ENCODE results near the gene TMEM218. TPM values are rescaled to one million over a fixed set of nuclear protein-coding genes. Genes with fewer than 3 reads are reported as not detected.
A peak's percentile ranks its signal among the peaks of the same experiment; 100 is the strongest.

Gene TMEM218
- total and polyA plus RNA-seq, 4 experiments from 2014 or later = 15.1 to 48.1 (median 21.1) TPM

GRCh38 chr11:125129316-125129993 lies 18.0 kb upstream of the TMEM218 start:
- H3K27ac Mint-ChIP-seq = no peak overlapping the region

GRCh38 chr11:125128450-125128849 lies 17.0 kb upstream of the TMEM218 start:
- DNase-seq = no peak
- no peaks in the 10 kb centered on the region for H3K36me3 ChIP-seq (ENCODE audit: insufficient read depth, low read length)
- Mint-ChIP-seq H3K27me3 (peaks cover 27 to 32% of the 10 kb centered on the region in 2 donors), H3K36me3 (no peaks in the 10 kb centered on the region), H3K4me3 (no peak overlapping the region), H3K4me1 (peaks cover 0 to 7% (median 0%) of the 10 kb centered on the region in 4 donors), H3K9me3 (peaks cover 0 to 4% (median 0%) of the 10 kb centered on the region in 8 donors), H3K27ac (no peak overlapping the region)
- no peak overlapping the region for H3K27ac ChIP-seq (ENCODE audit: low read depth, low read length)
- intact Hi-C loops (cut with micrococcal nuclease) = no loop called here
- peaks cover 9% of the 10 kb centered on the region for H3K27me3 ChIP-seq (ENCODE audit: insufficient read depth, low read length)
- no peak overlapping the region for H3K4me3 ChIP-seq (ENCODE audit: low read length in 2 of 2)
- ChIA-PET CTCF (ENCODE audit: partially characterized antibody) (interaction anchor here (7.2 kb wide), 1 partner anchor 13 kb away, joined by 62 read pairs; no protein-coding TSS in a partner anchor), POLR2A (ENCODE audit: partially characterized antibody) (no interaction called here)
- no peaks in the 10 kb centered on the region for H3K9me3 ChIP-seq (ENCODE audit: control insufficient read depth in 1 of 2, low read length in 2 of 2)
- no peaks in the 10 kb centered on the region for H3K4me1 ChIP-seq (ENCODE audit: insufficient read depth, low read length)

More at GRCh38 chr11:125129316-125129993, 18.0 kb upstream of the TMEM218 start:
- ChIA-PET POLR2A (ENCODE audit: partially characterized antibody) (no interaction called here), CTCF (ENCODE audit: partially characterized antibody) (interaction anchor here (7.2 kb wide), 1 partner anchor 12 kb away, joined by 62 read pairs; no protein-coding TSS in a partner anchor)
- intact Hi-C loops (cut with micrococcal nuclease) = no loop called here
- no peaks in the 10 kb centered on the region for H3K4me1 Mint-ChIP-seq
- peaks cover 30 to 32% of the 10 kb centered on the region in 2 donors for H3K27me3 Mint-ChIP-seq
- DNase-seq = no peak
- H3K36me3 Mint-ChIP-seq = no peaks in the 10 kb centered on the region
- no peak overlapping the region for H3K4me3 ChIP-seq (ENCODE audit: low read length in 2 of 2)
- no peak overlapping the region for H3K4me3 Mint-ChIP-seq
- H3K36me3 ChIP-seq (ENCODE audit: insufficient read depth, low read length) = no peaks in the 10 kb centered on the region
- no peak overlapping the region for H3K27ac ChIP-seq (ENCODE audit: low read depth, low read length)
- H3K9me3 Mint-ChIP-seq = peaks cover 0 to 4% (median 0%) of the 10 kb centered on the region in 8 donors
- no peaks in the 10 kb centered on the region for H3K9me3 ChIP-seq (ENCODE audit: control insufficient read depth in 1 of 2, low read length in 2 of 2)
- peaks cover 17% of the 10 kb centered on the region for H3K27me3 ChIP-seq (ENCODE audit: insufficient read depth, low read length)
- no peaks in the 10 kb centered on the region for H3K4me1 ChIP-seq (ENCODE audit: insufficient read depth, low read length)

GRCh38 chr11:125124618-125124992 lies 13.2 kb upstream of the TMEM218 start:
- no peak overlapping the region for H3K27ac Mint-ChIP-seq
- H3K4me3 Mint-ChIP-seq = no peak overlapping the region
- H3K27me3 Mint-ChIP-seq = peaks cover 21 to 23% of the 10 kb centered on the region in 2 donors
- H3K4me3 ChIP-seq (ENCODE audit: low read length in 2 of 2) = no peak overlapping the region
- H3K27ac ChIP-seq (ENCODE audit: low read depth, low read length) = no peak overlapping the region
- no peaks in the 10 kb centered on the region for H3K36me3 ChIP-seq (ENCODE audit: insufficient read depth, low read length)
- no peak for DNase-seq
- CTCF ChIA-PET (ENCODE audit: partially characterized antibody) = interaction anchor here (0.7 to 7.2 kb wide), 13 partner anchors 8 to 248 kb away, joined by 3 to 62 read pairs (median 5); partner anchors contain the start of genes CCDC15 and TMEM218
- H3K27me3 ChIP-seq (ENCODE audit: insufficient read depth, low read length) = peaks cover 7% of the 10 kb centered on the region
- POLR2A ChIA-PET (ENCODE audit: partially characterized antibody) = interaction anchor here (1.6 kb wide), 1 partner anchor 13 kb away, joined by 11 read pairs; the partner anchor contains the start of gene TMEM218
- intact Hi-C loops (cut with micrococcal nuclease) = loop anchor here (1.0 to 2.0 kb wide), 2 partner anchors 14 to 162 kb away; partner anchors contain the start of gene TMEM218
- no peaks in the 10 kb centered on the region for H3K36me3 Mint-ChIP-seq
- no peaks in the 10 kb centered on the region for H3K4me1 ChIP-seq (ENCODE audit: insufficient read depth, low read length)
- no peaks in the 10 kb centered on the region for H3K9me3 Mint-ChIP-seq
- H3K4me1 Mint-ChIP-seq = peaks cover 0 to 7% (median 0%) of the 10 kb centered on the region in 4 donors
- H3K9me3 ChIP-seq (ENCODE audit: control insufficient read depth in 1 of 2, low read length in 2 of 2) = no peaks in the 10 kb centered on the region

GRCh38 chr11:125123947-125124617 lies 12.7 kb upstream of the TMEM218 start:
- H3K27me3 ChIP-seq (ENCODE audit: insufficient read depth, low read length) = peaks cover 6% of the 10 kb centered on the region
- intact Hi-C loops (cut with micrococcal nuclease) = loop anchor here (1.0 to 2.0 kb wide), 2 partner anchors 13 to 162 kb away; partner anchors contain the start of gene TMEM218
- no peaks in the 10 kb centered on the region for H3K36me3 ChIP-seq (ENCODE audit: insufficient read depth, low read length)
- H3K9me3 Mint-ChIP-seq = no peaks in the 10 kb centered on the region
- peak; percentile 13 to 41 (median 24) for DNase-seq
- ChIA-PET POLR2A (ENCODE audit: partially characterized antibody) (interaction anchor here (1.6 kb wide), 1 partner anchor 13 kb away, joined by 11 read pairs; the partner anchor contains the start of gene TMEM218), CTCF (ENCODE audit: partially characterized antibody) (interaction anchor here (0.7 to 7.2 kb wide), 13 partner anchors 9 to 248 kb away, joined by 3 to 62 read pairs (median 5); partner anchors contain the start of genes CCDC15 and TMEM218)
- no peaks in the 10 kb centered on the region for H3K9me3 ChIP-seq (ENCODE audit: control insufficient read depth in 1 of 2, low read length in 2 of 2)
- no peak overlapping the region for H3K4me3 Mint-ChIP-seq
- no peak overlapping the region for H3K27ac ChIP-seq (ENCODE audit: low read depth, low read length)
- H3K27ac Mint-ChIP-seq = no peak overlapping the region
- H3K4me1 Mint-ChIP-seq = peaks cover 0 to 7% (median 0%) of the 10 kb centered on the region in 4 donors
- no peaks in the 10 kb centered on the region for H3K4me1 ChIP-seq (ENCODE audit: insufficient read depth, low read length)
- H3K4me3 ChIP-seq (ENCODE audit: low read length in 2 of 2) = no peak overlapping the region
- peaks cover 17 to 20% of the 10 kb centered on the region in 2 donors for H3K27me3 Mint-ChIP-seq
- H3K36me3 Mint-ChIP-seq = no peaks in the 10 kb centered on the region

GRCh38 chr11:125123194-125123946 lies 11.9 kb upstream of the TMEM218 start:
- H3K4me3 Mint-ChIP-seq = no peak overlapping the region
- Histone ChIP-seq H3K27ac (ENCODE audit: low read depth, low read length) (no peak overlapping the region), H3K4me3 (ENCODE audit: low read length in 2 of 2) (no peak overlapping the region), H3K4me1 (ENCODE audit: insufficient read depth, low read length) (no peaks in the 10 kb centered on the region), H3K9me3 (ENCODE audit: control insufficient read depth in 1 of 2, low read length in 2 of 2) (no peaks in the 10 kb centered on the region), H3K27me3 (ENCODE audit: insufficient read depth, low read length) (peaks cover under 1% of the 10 kb centered on the region), H3K36me3 (ENCODE audit: insufficient read depth, low read length) (no peaks in the 10 kb centered on the region)
- intact Hi-C loops (cut with micrococcal nuclease) = no loop called here
- H3K9me3 Mint-ChIP-seq = no peaks in the 10 kb centered on the region
- POLR2A ChIA-PET (ENCODE audit: partially characterized antibody) = interaction anchor here (0.7 to 1.6 kb wide), 2 partner anchors 12 kb away, joined by 3 to 11 read pairs; partner anchors contain the start of gene TMEM218
- peaks cover 15 to 20% of the 10 kb centered on the region in 2 donors for H3K27me3 Mint-ChIP-seq
- CTCF ChIA-PET (ENCODE audit: partially characterized antibody) = interaction anchor here (0.9 to 7.2 kb wide), 9 partner anchors 9 to 247 kb away, joined by 3 to 62 read pairs (median 6); partner anchors contain the start of genes CCDC15 and TMEM218
- no peaks in the 10 kb centered on the region for H3K36me3 Mint-ChIP-seq
- H3K27ac Mint-ChIP-seq = peak overlapping the region in 1 of 7 donors; percentile 17
- peaks cover 0 to 7% (median 0%) of the 10 kb centered on the region in 4 donors for H3K4me1 Mint-ChIP-seq
- DNase-seq = no peak

GRCh38 chr11:125117429-125117828 lies 6.0 kb upstream of the TMEM218 start:
- peaks cover 11 to 15% of the 10 kb centered on the region in 2 donors for H3K27me3 Mint-ChIP-seq

More at GRCh38 chr11:125117429-125117828, 6.0 kb upstream of the TMEM218 start:
- Mint-ChIP-seq H3K4me3 (no peak overlapping the region), H3K27ac (no peak overlapping the region), H3K9me3 (no peaks in the 10 kb centered on the region), H3K36me3 (no peaks in the 10 kb centered on the region), H3K4me1 (peaks cover 0 to under 1% (median 0%) of the 10 kb centered on the region in 4 donors)
- intact Hi-C loops (cut with micrococcal nuclease) = loop anchor here (10.0 kb wide), 1 partner anchor 477 kb away; the partner anchor contains the start of gene STT3A
- H3K27me3 ChIP-seq (ENCODE audit: insufficient read depth, low read length) = no peaks in the 10 kb centered on the region
- no peak overlapping the region for H3K4me3 ChIP-seq (ENCODE audit: low read length in 2 of 2)
- no peak overlapping the region for H3K27ac ChIP-seq (ENCODE audit: low read depth, low read length)
- no peaks in the 10 kb centered on the region for H3K36me3 ChIP-seq (ENCODE audit: insufficient read depth, low read length)
- no peaks in the 10 kb centered on the region for H3K4me1 ChIP-seq (ENCODE audit: insufficient read depth, low read length)
- ChIA-PET POLR2A (ENCODE audit: partially characterized antibody) (no interaction called here), CTCF (ENCODE audit: partially characterized antibody) (interaction anchor here (1.5 to 2.3 kb wide), 2 partner anchors 24 to 26 kb away, joined by 3 to 9 read pairs; no protein-coding TSS in a partner anchor)
- DNase-seq = no peak
- no peaks in the 10 kb centered on the region for H3K9me3 ChIP-seq (ENCODE audit: control insufficient read depth in 1 of 2, low read length in 2 of 2)
